ENCODE results near the gene ADGRF1.

GRCh38 chr6:47009583-47009982, 32.5 kb downstream of the ADGRF1 start:
- TF ChIP-seq CTCF (IDR thresholded peaks at IDR 0.05) (no peak), POLR2A (IDR thresholded peaks at IDR 0.05) (no peak)

All from lower leg skin (tissue), 3 donors.